ENCODE measurements around the gene ZNF550. TPM values are rescaled to one million over a fixed set of nuclear protein-coding genes. Genes with fewer than 3 reads are reported as not detected.

ZNF550 gene
- total and polyA plus RNA-seq, 2 of the 13 experiments (the other 11 are each of a cell fraction or from before 2014, with no cell fraction given) = 8.6 to 9.1 TPM

DNA sequence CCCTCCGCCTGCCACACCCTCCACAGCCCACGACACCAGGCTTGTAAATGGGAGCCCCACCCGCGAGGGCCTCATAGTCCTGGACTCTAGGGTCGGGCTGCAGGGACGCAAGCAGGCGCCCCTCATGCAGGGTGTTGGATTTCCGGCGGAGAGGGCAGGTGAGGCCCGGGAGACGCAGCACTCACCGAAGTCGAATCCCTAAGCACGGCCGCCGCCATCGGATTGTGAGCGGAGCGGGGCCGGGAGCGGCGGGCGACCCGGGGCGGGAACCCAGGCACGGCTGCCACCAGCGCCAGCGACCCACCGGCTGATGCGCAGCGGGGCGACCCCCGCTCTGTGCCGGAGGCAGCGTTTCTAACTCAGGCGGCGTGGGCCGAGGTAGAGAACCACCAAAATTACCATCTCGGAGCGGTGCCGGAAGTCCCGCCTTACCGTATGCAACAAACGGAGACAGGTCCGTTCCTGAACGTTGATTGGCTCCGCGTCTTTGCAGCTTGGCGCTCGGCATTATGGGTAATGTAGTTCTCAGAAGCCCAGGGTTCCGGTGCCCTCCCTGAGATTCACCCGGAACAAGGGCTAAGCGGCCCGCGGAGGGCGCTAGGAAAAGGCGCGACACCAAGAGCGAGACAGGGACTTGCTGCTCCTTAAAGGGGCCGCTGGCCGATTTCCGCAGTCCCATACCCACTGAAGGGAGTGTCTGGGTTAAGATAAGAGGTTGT lies 19.0 kb upstream of the ZNF550 start, which contains the start of gene ZNF416 (continued):
- TF ChIP-seq U2AF2 (IDR thresholded peaks at IDR 0.05; ENCODE audit: low read depth, low read length) = no peak
- no peak for TF ChIP-seq RARG (CRISPR knock-in tag; IDR thresholded peaks at IDR 0.05; ENCODE audit: low read depth)
- TF ChIP-seq, protein P1, sequence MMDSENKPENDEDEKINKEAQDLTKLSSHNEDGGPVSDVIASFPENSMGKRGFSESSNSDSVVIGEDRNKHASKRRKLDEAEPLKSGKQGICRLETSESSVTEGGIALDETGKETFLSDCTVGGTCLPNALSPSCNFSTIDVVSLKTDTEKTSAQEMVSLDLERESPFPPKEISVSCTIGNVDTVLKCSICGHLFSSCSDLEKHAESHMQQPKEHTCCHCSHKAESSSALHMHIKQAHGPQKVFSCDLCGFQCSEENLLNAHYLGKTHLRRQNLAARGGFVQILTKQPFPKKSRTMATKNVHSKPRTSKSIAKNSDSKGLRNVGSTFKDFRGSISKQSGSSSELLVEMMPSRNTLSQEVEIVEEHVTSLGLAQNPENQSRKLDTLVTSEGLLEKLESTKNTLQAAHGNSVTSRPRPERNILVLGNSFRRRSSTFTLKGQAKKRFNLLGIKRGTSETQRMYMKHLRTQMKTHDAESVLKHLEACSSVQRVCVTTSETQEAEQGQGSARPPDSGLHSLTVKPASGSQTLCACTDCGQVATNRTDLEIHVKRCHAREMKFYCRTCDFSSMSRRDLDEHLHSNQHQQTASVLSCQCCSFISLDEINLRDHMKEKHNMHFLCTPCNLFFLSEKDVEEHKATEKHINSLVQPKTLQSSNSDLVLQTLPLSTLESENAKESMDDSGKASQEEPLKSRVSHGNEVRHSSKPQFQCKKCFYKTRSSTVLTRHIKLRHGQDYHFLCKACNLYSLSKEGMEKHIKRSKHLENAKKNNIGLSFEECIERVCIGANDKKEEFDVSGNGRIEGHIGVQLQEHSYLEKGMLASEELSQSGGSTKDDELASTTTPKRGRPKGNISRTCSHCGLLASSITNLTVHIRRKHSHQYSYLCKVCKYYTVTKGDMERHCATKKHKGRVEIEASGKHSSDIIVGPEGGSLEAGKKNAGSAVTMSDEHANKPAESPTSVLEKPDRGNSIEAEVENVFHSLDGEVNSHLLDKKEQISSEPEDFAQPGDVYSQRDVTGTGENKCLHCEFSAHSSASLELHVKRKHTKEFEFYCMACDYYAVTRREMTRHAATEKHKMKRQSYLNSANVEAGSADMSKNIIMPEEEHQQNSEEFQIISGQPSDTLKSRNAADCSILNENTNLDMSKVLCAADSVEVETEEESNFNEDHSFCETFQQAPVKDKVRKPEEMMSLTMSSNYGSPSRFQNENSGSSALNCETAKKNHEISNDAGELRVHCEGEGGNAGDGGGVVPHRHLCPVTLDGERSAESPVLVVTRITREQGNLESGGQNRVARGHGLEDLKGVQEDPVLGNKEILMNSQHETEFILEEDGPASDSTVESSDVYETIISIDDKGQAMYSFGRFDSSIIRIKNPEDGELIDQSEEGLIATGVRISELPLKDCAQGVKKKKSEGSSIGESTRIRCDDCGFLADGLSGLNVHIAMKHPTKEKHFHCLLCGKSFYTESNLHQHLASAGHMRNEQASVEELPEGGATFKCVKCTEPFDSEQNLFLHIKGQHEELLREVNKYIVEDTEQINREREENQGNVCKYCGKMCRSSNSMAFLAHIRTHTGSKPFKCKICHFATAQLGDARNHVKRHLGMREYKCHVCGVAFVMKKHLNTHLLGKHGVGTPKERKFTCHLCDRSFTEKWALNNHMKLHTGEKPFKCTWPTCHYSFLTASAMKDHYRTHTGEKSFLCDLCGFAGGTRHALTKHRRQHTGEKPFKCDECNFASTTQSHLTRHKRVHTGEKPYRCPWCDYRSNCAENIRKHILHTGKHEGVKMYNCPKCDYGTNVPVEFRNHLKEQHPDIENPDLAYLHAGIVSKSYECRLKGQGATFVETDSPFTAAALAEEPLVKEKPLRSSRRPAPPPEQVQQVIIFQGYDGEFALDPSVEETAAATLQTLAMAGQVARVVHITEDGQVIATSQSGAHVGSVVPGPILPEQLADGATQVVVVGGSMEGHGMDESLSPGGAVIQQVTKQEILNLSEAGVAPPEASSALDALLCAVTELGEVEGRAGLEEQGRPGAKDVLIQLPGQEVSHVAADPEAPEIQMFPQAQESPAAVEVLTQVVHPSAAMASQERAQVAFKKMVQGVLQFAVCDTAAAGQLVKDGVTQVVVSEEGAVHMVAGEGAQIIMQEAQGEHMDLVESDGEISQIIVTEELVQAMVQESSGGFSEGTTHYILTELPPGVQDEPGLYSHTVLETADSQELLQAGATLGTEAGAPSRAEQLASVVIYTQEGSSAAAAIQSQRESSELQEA (CRISPR knock-in tag; IDR thresholded peaks at IDR 0.05; ENCODE audit: not compliant biosample characterization) = no peak
- TF ChIP-seq ZNF260 (CRISPR knock-in tag; IDR thresholded peaks at IDR 0.05; ENCODE audit: borderline replicate concordance, low read depth) = no peak
- no peak for TF ChIP-seq ZNF3 (CRISPR knock-in tag; IDR thresholded peaks at IDR 0.05)
- TF ChIP-seq SMYD3 (CRISPR knock-in tag; IDR thresholded peaks at IDR 0.05) = 0 out of 2 replicates have a peak, but pooled peaks have one; percentile 58
- TF ChIP-seq ZC3H4 (CRISPR knock-in tag; IDR thresholded peaks at IDR 0.05; ENCODE audit: borderline replicate concordance) = no peak
- no peak for TF ChIP-seq HDAC6 (IDR thresholded peaks at IDR 0.05; ENCODE audit: low read depth, low read length)
- TF ChIP-seq ZNF33A (CRISPR knock-in tag; IDR thresholded peaks at IDR 0.05; ENCODE audit: borderline replicate concordance) = no peak; the same call in 1 of the 2 replicates
- peak; percentile 35; the same call in 1 of the 2 replicates for TF ChIP-seq ZSCAN25 (CRISPR knock-in tag; IDR thresholded peaks at IDR 0.05)
- TF ChIP-seq ZNF224 (CRISPR knock-in tag; IDR thresholded peaks at IDR 0.05) = no peak
- TF ChIP-seq BHLHE40 (IDR thresholded peaks at IDR 0.05; ENCODE audit: low read length) = no peak
- TF ChIP-seq FOXJ3 (CRISPR knock-in tag; IDR thresholded peaks at IDR 0.05; ENCODE audit: borderline replicate concordance) = peak; percentile 43; the same call in 1 of the 2 replicates
- TF ChIP-seq NR2F1 (CRISPR knock-in tag; IDR thresholded peaks at IDR 0.05) = no peak
- TF ChIP-seq, protein P2, sequence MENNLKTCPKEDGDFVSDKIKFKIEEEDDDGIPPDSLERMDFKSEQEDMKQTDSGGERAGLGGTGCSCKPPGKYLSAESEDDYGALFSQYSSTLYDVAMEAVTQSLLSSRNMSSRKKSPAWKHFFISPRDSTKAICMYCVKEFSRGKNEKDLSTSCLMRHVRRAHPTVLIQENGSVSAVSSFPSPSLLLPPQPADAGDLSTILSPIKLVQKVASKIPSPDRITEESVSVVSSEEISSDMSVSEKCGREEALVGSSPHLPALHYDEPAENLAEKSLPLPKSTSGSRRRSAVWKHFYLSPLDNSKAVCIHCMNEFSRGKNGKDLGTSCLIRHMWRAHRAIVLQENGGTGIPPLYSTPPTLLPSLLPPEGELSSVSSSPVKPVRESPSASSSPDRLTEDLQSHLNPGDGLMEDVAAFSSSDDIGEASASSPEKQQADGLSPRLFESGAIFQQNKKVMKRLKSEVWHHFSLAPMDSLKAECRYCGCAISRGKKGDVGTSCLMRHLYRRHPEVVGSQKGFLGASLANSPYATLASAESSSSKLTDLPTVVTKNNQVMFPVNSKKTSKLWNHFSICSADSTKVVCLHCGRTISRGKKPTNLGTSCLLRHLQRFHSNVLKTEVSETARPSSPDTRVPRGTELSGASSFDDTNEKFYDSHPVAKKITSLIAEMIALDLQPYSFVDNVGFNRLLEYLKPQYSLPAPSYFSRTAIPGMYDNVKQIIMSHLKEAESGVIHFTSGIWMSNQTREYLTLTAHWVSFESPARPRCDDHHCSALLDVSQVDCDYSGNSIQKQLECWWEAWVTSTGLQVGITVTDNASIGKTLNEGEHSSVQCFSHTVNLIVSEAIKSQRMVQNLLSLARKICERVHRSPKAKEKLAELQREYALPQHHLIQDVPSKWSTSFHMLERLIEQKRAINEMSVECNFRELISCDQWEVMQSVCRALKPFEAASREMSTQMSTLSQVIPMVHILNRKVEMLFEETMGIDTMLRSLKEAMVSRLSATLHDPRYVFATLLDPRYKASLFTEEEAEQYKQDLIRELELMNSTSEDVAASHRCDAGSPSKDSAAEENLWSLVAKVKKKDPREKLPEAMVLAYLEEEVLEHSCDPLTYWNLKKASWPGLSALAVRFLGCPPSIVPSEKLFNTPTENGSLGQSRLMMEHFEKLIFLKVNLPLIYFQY (CRISPR knock-in tag; IDR thresholded peaks at IDR 0.05; ENCODE audit: borderline replicate concordance) = no peak
- TF ChIP-seq ZNF546 (CRISPR knock-in tag; conservative IDR thresholded peaks at IDR 0.05) = no peak
- no peak for TF ChIP-seq BORCS8-MEF2B (CRISPR knock-in tag; IDR thresholded peaks at IDR 0.05)
- TF ChIP-seq ZNF749 (CRISPR knock-in tag; IDR thresholded peaks at IDR 0.05; ENCODE audit: borderline replicate concordance) = no peak

All from HepG2 (cell line).